IMR-90 (cell line): ENCODE measurements around the gene PAGE4. TPM values are rescaled to one million over a fixed set of nuclear protein-coding genes. Genes with fewer than 3 reads are reported as not detected.

ENCODE experiments used
- ATAC-seq: fragments of 200-7000 bp; cut with Tn5 transposase; 2 replicates; pipeline ENCODE4 v1.9.1; 2020; ENCODE audit warnings: low read depth, mild to moderate bottlenecking, moderate library complexity
- BruUV-seq: library from RNA; stranded (reverse); fragments of 400-500 nt; replicated peaks from 2 replicates; lab custom pipeline; 2021; lab: Mats Ljungman, UMichigan
- CTCF ChIA-PET: fragments of 300-600 bp; formaldehyde crosslinking; extraction: SDS; loops from one replicate; lab custom pipeline; 2021; ENCODE audit warnings: antibody characterized with exemption; lab: Yijun Ruan, JAX
- POLR2A ChIA-PET: fragments of 300-600 bp; sonication (Branson Sonifier 250); formaldehyde crosslinking; loops from one replicate; lab custom pipeline; 2022; ENCODE audit warnings: antibody characterized with exemption; ENCODE audit not compliant: unreplicated experiment; lab: Charles Lee
- DNase-seq: peaks from one replicate; pipeline ENCODE4 v3.0.0; 2013
- H2AFZ ChIP-seq: replicated peaks from 2 replicates; pipeline ENCODE3; 2013; ENCODE audit warnings: low read length, mild to moderate bottlenecking; ENCODE audit not compliant: poor library complexity
- H2AK5ac ChIP-seq: 2 replicates; pipeline ENCODE4 v1.6.1; 2013; ENCODE audit warnings: low read depth, low read length, inconsistent platforms
- H2AK9ac ChIP-seq: replicated peaks from 2 replicates; pipeline ENCODE3; 2013; ENCODE audit warnings: mild to moderate bottlenecking, low read depth, low read length, moderate library complexity; ENCODE audit not compliant: poor library complexity
- H2BK120ac ChIP-seq: 2 replicates; pipeline ENCODE4 v1.6.1; 2013; ENCODE audit warnings: low read depth, low read length, inconsistent platforms
- H2BK15ac ChIP-seq: 3 replicates; pipeline ENCODE4 v1.6.1; 2013; ENCODE audit warnings: low read depth, low read length, inconsistent platforms
- H2BK20ac ChIP-seq: 2 replicates; pipeline ENCODE4 v1.6.1; 2013; ENCODE audit warnings: low read depth, mild to moderate bottlenecking, inconsistent platforms, low read length, moderate library complexity
- H2BK5ac ChIP-seq: 2 replicates; pipeline ENCODE4 v1.6.1; 2013; ENCODE audit warnings: mild to moderate bottlenecking, low read depth, low read length, inconsistent platforms; ENCODE audit not compliant: poor library complexity, severe bottlenecking
- H3K14ac ChIP-seq: replicated peaks from 2 replicates; pipeline ENCODE4 v1.6.1; 2013; ENCODE audit warnings: low read depth, low read length, inconsistent platforms
- H3K18ac ChIP-seq: 2 replicates; pipeline ENCODE4 v1.6.1; 2013; ENCODE audit warnings: low read depth, low read length, control low read depth
- H3K23ac ChIP-seq: 2 replicates; pipeline ENCODE4 v1.6.1; 2013; ENCODE audit warnings: low read depth, low read length, inconsistent platforms
- H3K27ac ChIP-seq: 2 replicates; pipeline ENCODE4 v1.5.1; 2013; ENCODE audit warnings: mild to moderate bottlenecking, control low read depth, low read length; ENCODE audit not compliant: insufficient read depth
- H3K27me3 ChIP-seq: 2 replicates; pipeline ENCODE4 v1.6.1; 2013; ENCODE audit warnings: low read length; ENCODE audit not compliant: control insufficient read depth, insufficient read depth
- H3K36me3 ChIP-seq: 2 replicates; pipeline ENCODE4 v1.6.1; 2013; ENCODE audit warnings: low read length, mixed read lengths; ENCODE audit not compliant: control insufficient read depth, insufficient read depth
- H3K4ac ChIP-seq: 2 replicates; pipeline ENCODE4 v1.6.1; 2013; ENCODE audit warnings: low read depth, low read length, inconsistent platforms
- H3K4me1 ChIP-seq: 2 replicates; pipeline ENCODE4 v1.6.1; 2013; ENCODE audit warnings: low read length, mixed read lengths; ENCODE audit not compliant: control insufficient read depth, insufficient read depth
- H3K4me2 ChIP-seq: 2 replicates; pipeline ENCODE4 v1.6.1; 2013; ENCODE audit warnings: low read depth, mild to moderate bottlenecking, control low read depth, low read length, moderate library complexity
- H3K4me3 ChIP-seq: 2 replicates; pipeline ENCODE4 v1.5.1; 2013; ENCODE audit warnings: low read depth, mild to moderate bottlenecking, control low read depth, low read length, moderate library complexity; ENCODE audit not compliant: insufficient read depth
- H3K56ac ChIP-seq: 2 replicates; pipeline ENCODE4 v1.6.1; 2013; ENCODE audit warnings: low read length, inconsistent platforms; ENCODE audit not compliant: insufficient read depth; ENCODE audit errors: extremely low read depth
- H3K79me1 ChIP-seq, 2 experiments: 2 replicates each; pipeline ENCODE4 v1.6.1; 2013; ENCODE audit warnings: low read length in 2 of 2, inconsistent platforms in 1 of 2, low read depth in 1 of 2
- H3K9ac ChIP-seq: 2 replicates; pipeline ENCODE4 v1.6.1; 2013; ENCODE audit warnings: low read depth, low read length, control low read depth
- H3K9me1 ChIP-seq: 2 replicates; pipeline ENCODE4 v1.6.1; 2013; ENCODE audit warnings: low read length, inconsistent platforms; ENCODE audit not compliant: insufficient read depth
- H3K9me3 ChIP-seq: 2 replicates; pipeline ENCODE4 v1.6.1; 2013; ENCODE audit warnings: low read length; ENCODE audit not compliant: control insufficient read depth, insufficient read depth
- H4K20me1 ChIP-seq: 2 replicates; pipeline ENCODE4 v1.6.1; 2013; ENCODE audit warnings: low read length, inconsistent platforms; ENCODE audit not compliant: insufficient read depth
- H4K5ac ChIP-seq: 2 replicates; pipeline ENCODE4 v1.6.1; 2013; ENCODE audit warnings: mild to moderate bottlenecking, low read depth, low read length, control low read depth
- H4K8ac ChIP-seq, 2 experiments: 2 replicates each; pipeline ENCODE4 v1.6.1; 2013; ENCODE audit warnings: low read depth in 2 of 2, low read length in 2 of 2, control low read depth in 1 of 2, inconsistent platforms in 1 of 2
- H4K91ac ChIP-seq: 2 replicates; pipeline ENCODE4 v1.6.1; 2013; ENCODE audit warnings: low read depth, low read length, inconsistent platforms; ENCODE audit not compliant: insufficient read depth
- BHLHE40 ChIP-seq: fragments of 150-350 bp; IDR thresholded peaks from 2 replicates; pipeline ENCODE4 v1.6.1; 2016; ENCODE audit warnings: mild to moderate bottlenecking, low read depth, low read length
- CEBPB ChIP-seq: IDR thresholded peaks from 2 replicates; pipeline ENCODE4 v1.6.1; 2012; ENCODE audit warnings: low read depth, low read length, improper control_type of control experiment
- CHD1 ChIP-seq: IDR thresholded peaks from 2 replicates; pipeline ENCODE4 v1.6.1; 2012; ENCODE audit warnings: low read depth, low read length, improper control_type of control experiment
- FOS ChIP-seq: fragments of 150-350 bp; IDR thresholded peaks from 2 replicates; pipeline ENCODE4 v1.6.1; 2016; ENCODE audit warnings: low read depth, low read length
- MAFK ChIP-seq: IDR thresholded peaks from 2 replicates; pipeline ENCODE4 v1.6.1; 2012; ENCODE audit warnings: low read depth, low read length, improper control_type of control experiment
- MAZ ChIP-seq: IDR thresholded peaks from 2 replicates; pipeline ENCODE4 v1.6.1; 2012; ENCODE audit warnings: low read depth, mild to moderate bottlenecking, low read length, improper control_type of control experiment, moderate library complexity, borderline replicate concordance
- MXI1 ChIP-seq: IDR thresholded peaks from 2 replicates; pipeline ENCODE4 v1.6.1; 2012; ENCODE audit warnings: low read depth, mild to moderate bottlenecking, low read length, moderate library complexity, borderline replicate concordance
- NFE2L2 ChIP-seq: fragments of 150-350 bp; IDR thresholded peaks from 2 replicates; pipeline ENCODE4 v1.6.1; 2016; ENCODE audit warnings: low read depth, mild to moderate bottlenecking, low read length
- POLR2A ChIP-seq: IDR thresholded peaks from 2 replicates; pipeline ENCODE4 v1.6.1; 2012; ENCODE audit warnings: mild to moderate bottlenecking, low read depth, low read length
- RAD21 ChIP-seq: IDR thresholded peaks from 2 replicates; pipeline ENCODE4 v1.6.1; 2012; ENCODE audit warnings: low read length, improper control_type of control experiment
- RCOR1 ChIP-seq: IDR thresholded peaks from 2 replicates; pipeline ENCODE4 v1.6.1; 2012; ENCODE audit warnings: mild to moderate bottlenecking, low read length, improper control_type of control experiment; ENCODE audit not compliant: insufficient replicate concordance
- RFX5 ChIP-seq: IDR thresholded peaks from 2 replicates; pipeline ENCODE4 v1.8.0; 2012; ENCODE audit warnings: low read depth, mild to moderate bottlenecking, low read length, moderate library complexity
- SMC3 ChIP-seq: fragments of 150-350 bp; IDR thresholded peaks from 2 replicates; pipeline ENCODE4 v1.6.1; 2016; ENCODE audit warnings: low read depth, mild to moderate bottlenecking, antibody characterized with exemption, low read length, moderate library complexity
- WGBS, 2 experiments: methylation state at CpG; one replicate each; pipeline versions ENCODE4 v1.1.5 to v1.1.7; 2013; ENCODE audit warnings: missing lambda C conversion rate in 2 of 2; ENCODE audit not compliant: insufficient read length in 1 of 2; ENCODE audit errors: extremely low coverage in 2 of 2; 5-methylcytosine and 5-hydroxymethylcytosine counted together
- dilution Hi-C: fragments of 300-500 bp; cut with HindIII; formaldehyde crosslinking; loops from one replicate; pipeline ENCODE4 v1.14.3; 2018; ENCODE audit warnings: low sequenced_read_pairs; ENCODE audit not compliant: unreplicated experiment
- in situ Hi-C: fragments of 300-500 bp; cut with MboI; formaldehyde crosslinking; loops from 3 replicates; pipeline ENCODE4 v1.14.3; 2019; ENCODE audit warnings: low sequenced_read_pairs, inconsistent platforms, mixed read lengths
- intact Hi-C: fragments of 100-400 bp; cut with micrococcal nuclease; formaldehyde crosslinking; loops from 2 replicates; pipeline ENCODE4 v1.10.0; 2022
- polyA plus RNA-seq, 3 experiments: library from polyadenylated mRNA; depleted of rRNA; stranded (reverse); fragments of >200 nt; gene quantifications; 2 replicates each; pipeline ENCODE4 v1.2.3, GENCODE V29; 2012; ENCODE audit warnings: low replicate concordance in 1 of 3
- total RNA-seq: library from RNA; depleted of rRNA; stranded (reverse); fragments of >200 nt; gene quantifications from 2 replicates; pipeline ENCODE4 v1.2.3, GENCODE V29; 2012
- TF ChIP-seq, protein P1 (sequence below): fragments of 150-350 bp; IDR thresholded peaks from 2 replicates; pipeline ENCODE4 v1.6.1; 2016; ENCODE audit warnings: low read depth, mild to moderate bottlenecking, low read length, moderate library complexity, borderline replicate concordance
- TF ChIP-seq, protein P2 (sequence below): fragments of 150-350 bp; IDR thresholded peaks from 2 replicates; pipeline ENCODE4 v1.6.1; 2017; ENCODE audit warnings: mild to moderate bottlenecking, antibody characterized with exemption, low read length, low read depth
- TF ChIP-seq, protein P3 (sequence below): conservative IDR thresholded peaks from 2 replicates; pipeline ENCODE4 v1.5.1; 2012; ENCODE audit warnings: mild to moderate bottlenecking, low read depth, low read length, improper control_type of control experiment

The PAGE4 gene
- total and polyA plus RNA-seq, 2 of the 4 experiments (the other 2 are of a cell fraction), result not detected

DNA sequence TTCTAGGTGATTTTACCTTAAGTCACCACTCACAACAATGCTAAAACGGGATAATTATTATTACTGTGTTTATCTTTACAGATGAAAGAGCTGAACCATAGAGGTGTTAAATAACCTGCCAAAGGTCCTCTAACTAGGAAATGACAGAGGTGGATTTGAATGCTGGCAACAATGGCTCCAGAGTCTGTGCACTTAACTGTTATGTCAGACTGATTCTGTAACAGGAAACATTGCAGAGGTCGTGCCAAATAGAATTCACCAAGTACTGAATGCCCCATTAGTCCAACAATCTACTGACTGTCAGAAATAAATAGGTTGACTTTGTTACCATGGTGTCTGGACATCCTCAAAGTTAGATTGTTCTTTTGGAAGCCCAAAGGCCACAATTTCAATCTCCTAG lies 29.2 kb downstream of the PAGE4 start:
- intact Hi-C loops, result no loop called here
- CTCF ChIA-PET, result interaction anchor here (0.7 kb wide), 1 partner anchor 19 kb away, joined by 3 read pairs; no protein-coding TSS in a partner anchor

More for the DNA sequence above, 29.2 kb downstream of the PAGE4 start:
- Histone ChIP-seq H3K9me3 (no peaks in the 10 kb centered on the region), H3K9ac (no peak overlapping the region), H3K79me1 (no peaks in the 10 kb centered on the region), H3K18ac (no peak overlapping the region), H3K4ac (no peak overlapping the region), H4K8ac (no peak overlapping the region), H3K36me3 (no peaks in the 10 kb centered on the region), H3K4me3 (no peak overlapping the region), H3K4me1 (no peaks in the 10 kb centered on the region), H3K4me2 (no peak overlapping the region), H3K23ac (no peak overlapping the region), H2AK9ac (no peak overlapping the region), H2BK15ac (no peak overlapping the region), H4K91ac (no peak overlapping the region), H3K27ac (no peak overlapping the region), H2AK5ac (no peak overlapping the region), H2BK120ac (no peak overlapping the region), H4K20me1 (no peaks in the 10 kb centered on the region), H3K56ac (no peak overlapping the region), H2BK5ac (no peak overlapping the region), H4K5ac (no peak overlapping the region), H2AFZ (no peak overlapping the region), H3K9me1 (no peaks in the 10 kb centered on the region), H3K14ac (no peak overlapping the region), H2BK20ac (no peak overlapping the region), H3K27me3 (peaks cover 7% of the 10 kb centered on the region)
- in situ Hi-C loops, result no loop called here
- no peak for TF ChIP-seq CEBPB
- TF ChIP-seq CHD1, result no peak
- TF ChIP-seq MXI1, result no peak
- TF ChIP-seq, protein P1, sequence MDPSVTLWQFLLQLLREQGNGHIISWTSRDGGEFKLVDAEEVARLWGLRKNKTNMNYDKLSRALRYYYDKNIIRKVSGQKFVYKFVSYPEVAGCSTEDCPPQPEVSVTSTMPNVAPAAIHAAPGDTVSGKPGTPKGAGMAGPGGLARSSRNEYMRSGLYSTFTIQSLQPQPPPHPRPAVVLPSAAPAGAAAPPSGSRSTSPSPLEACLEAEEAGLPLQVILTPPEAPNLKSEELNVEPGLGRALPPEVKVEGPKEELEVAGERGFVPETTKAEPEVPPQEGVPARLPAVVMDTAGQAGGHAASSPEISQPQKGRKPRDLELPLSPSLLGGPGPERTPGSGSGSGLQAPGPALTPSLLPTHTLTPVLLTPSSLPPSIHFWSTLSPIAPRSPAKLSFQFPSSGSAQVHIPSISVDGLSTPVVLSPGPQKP, result no peak
- TF ChIP-seq NFE2L2, result no peak
- TF ChIP-seq RCOR1, result no peak
- no peak for TF ChIP-seq MAZ
- no peak for TF ChIP-seq MAFK
- TF ChIP-seq POLR2A, result no peak
- TF ChIP-seq RAD21, result no peak
- no peak for TF ChIP-seq RFX5
- TF ChIP-seq, protein P2, sequence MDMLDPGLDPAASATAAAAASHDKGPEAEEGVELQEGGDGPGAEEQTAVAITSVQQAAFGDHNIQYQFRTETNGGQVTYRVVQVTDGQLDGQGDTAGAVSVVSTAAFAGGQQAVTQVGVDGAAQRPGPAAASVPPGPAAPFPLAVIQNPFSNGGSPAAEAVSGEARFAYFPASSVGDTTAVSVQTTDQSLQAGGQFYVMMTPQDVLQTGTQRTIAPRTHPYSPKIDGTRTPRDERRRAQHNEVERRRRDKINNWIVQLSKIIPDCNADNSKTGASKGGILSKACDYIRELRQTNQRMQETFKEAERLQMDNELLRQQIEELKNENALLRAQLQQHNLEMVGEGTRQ, result no peak
- TF ChIP-seq SMC3, result no peak
- TF ChIP-seq FOS, result no peak
- TF ChIP-seq, protein P3, sequence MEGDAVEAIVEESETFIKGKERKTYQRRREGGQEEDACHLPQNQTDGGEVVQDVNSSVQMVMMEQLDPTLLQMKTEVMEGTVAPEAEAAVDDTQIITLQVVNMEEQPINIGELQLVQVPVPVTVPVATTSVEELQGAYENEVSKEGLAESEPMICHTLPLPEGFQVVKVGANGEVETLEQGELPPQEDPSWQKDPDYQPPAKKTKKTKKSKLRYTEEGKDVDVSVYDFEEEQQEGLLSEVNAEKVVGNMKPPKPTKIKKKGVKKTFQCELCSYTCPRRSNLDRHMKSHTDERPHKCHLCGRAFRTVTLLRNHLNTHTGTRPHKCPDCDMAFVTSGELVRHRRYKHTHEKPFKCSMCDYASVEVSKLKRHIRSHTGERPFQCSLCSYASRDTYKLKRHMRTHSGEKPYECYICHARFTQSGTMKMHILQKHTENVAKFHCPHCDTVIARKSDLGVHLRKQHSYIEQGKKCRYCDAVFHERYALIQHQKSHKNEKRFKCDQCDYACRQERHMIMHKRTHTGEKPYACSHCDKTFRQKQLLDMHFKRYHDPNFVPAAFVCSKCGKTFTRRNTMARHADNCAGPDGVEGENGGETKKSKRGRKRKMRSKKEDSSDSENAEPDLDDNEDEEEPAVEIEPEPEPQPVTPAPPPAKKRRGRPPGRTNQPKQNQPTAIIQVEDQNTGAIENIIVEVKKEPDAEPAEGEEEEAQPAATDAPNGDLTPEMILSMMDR, result no peak
- TF ChIP-seq BHLHE40, result no peak
- no CpG with 5 or more reads among the region's 2 CpGs for WGBS, 2 experiments
- no TSS peak for BruUV-seq
- POLR2A ChIA-PET, result no interaction called here
- ATAC-seq (no peak), DNase-seq (no peak)
- dilution Hi-C loops, result no loop called here
